Measurements from ENCODE around the gene ZNF341.

Gene ZNF341

GRCh38 chr20:33702861-33703260 lies 28.9 kb upstream of the ZNF341 start:
- DNase-seq (ENCODE audit: low read depth), result no peak

- DNase-seq (ENCODE audit: low read depth), result no peak
These were observed 28.2 kb upstream of the ZNF341 start for GRCh38 chr20:33703498-33704137.

- DNase-seq (ENCODE audit: low read depth), result peak; percentile 30
These were observed 27.4 kb upstream of the ZNF341 start for GRCh38 chr20:33704197-33704924.

GRCh38 chr20:33707668-33708067 lies 24.1 kb upstream of the ZNF341 start:
- no peak for DNase-seq (ENCODE audit: low read depth)

- DNase-seq (ENCODE audit: low read depth), result peak; percentile 33
These were observed 22.4 kb upstream of the ZNF341 start for GRCh38 chr20:33709398-33709797.

GRCh38 chr20:33709905-33710541 lies 21.8 kb upstream of the ZNF341 start:
- no peak for DNase-seq (ENCODE audit: low read depth)

GRCh38 chr20:33710681-33711445 lies 20.9 kb upstream of the ZNF341 start:
- no peak for DNase-seq (ENCODE audit: low read depth)

- no peak for DNase-seq (ENCODE audit: low read depth)
These were observed 20.4 kb upstream of the ZNF341 start for GRCh38 chr20:33711446-33711738.

GRCh38 chr20:33713865-33714367 lies 17.9 kb upstream of the ZNF341 start:
- DNase-seq (ENCODE audit: low read depth), result no peak

GRCh38 chr20:33716498-33716897 lies 15.3 kb upstream of the ZNF341 start:
- DNase-seq (ENCODE audit: low read depth), result no peak

- peak; percentile 22 for DNase-seq (ENCODE audit: low read depth)
These were observed 12.4 kb upstream of the ZNF341 start for GRCh38 chr20:33719277-33719988.

GRCh38 chr20:33719989-33720709 lies 11.6 kb upstream of the ZNF341 start, which contains the start of gene PXMP4:
Gene PXMP4 (minus strand): TSS chr20:33720310. CDS start chr20:33720207, 103 bp downstream.
- peak; percentile 99 for DNase-seq (ENCODE audit: low read depth)

GRCh38 chr20:33721391-33722140 lies 10.2 kb upstream of the ZNF341 start:
- DNase-seq (ENCODE audit: low read depth), result no peak

- no peak for DNase-seq (ENCODE audit: low read depth)
These were observed 7.2 kb upstream of the ZNF341 start for GRCh38 chr20:33724439-33725094.

- DNase-seq (ENCODE audit: low read depth), result no peak
These were observed 6.1 kb upstream of the ZNF341 start for GRCh38 chr20:33725607-33726264.

GRCh38 chr20:33727115-33727479 lies 4.7 kb upstream of the ZNF341 start:
- DNase-seq (ENCODE audit: low read depth), result no peak

- no peak for DNase-seq (ENCODE audit: low read depth)
These were observed 4.0 kb upstream of the ZNF341 start for GRCh38 chr20:33727806-33728205.

- DNase-seq (ENCODE audit: low read depth), result no peak
These were observed 3.3 kb upstream of the ZNF341 start for GRCh38 chr20:33728463-33728862.

- no peak for DNase-seq (ENCODE audit: low read depth)
These were observed 2.7 kb upstream of the ZNF341 start for GRCh38 chr20:33729101-33729500.

Data from ELR (cell line).